Renal cortex interstitium (tissue), 11 donors: Measurements from ENCODE around the gene TRIOBP. TPM values are rescaled to one million over a fixed set of nuclear protein-coding genes. Genes with fewer than 3 reads are reported as not detected.

Source experiments
- DNase-seq, 11 donors: peaks; one replicate each; pipeline ENCODE4 v3.0.0-alpha.2; 2013; ENCODE audit warnings: low read depth in 9 of 11, low spot score in 4 of 11; ENCODE audit errors: extremely low read depth in 1 of 11
- polyA plus RNA-seq, 3 donors: library from polyadenylated mRNA; unstranded; fragments of 120-200 nt; gene quantifications; one replicate each; pipeline ENCODE4 v1.2.1, GENCODE V29; 2013; ENCODE audit not compliant: insufficient read length in 3 of 3

Gene TRIOBP
- polyA plus RNA-seq, 3 donors: 57.5 to 80.8 (median 78.7) TPM

GRCh38 chr22:37659897-37660708 lies 36.7 kb upstream of the TRIOBP start:
- no peak for DNase-seq

DNA sequence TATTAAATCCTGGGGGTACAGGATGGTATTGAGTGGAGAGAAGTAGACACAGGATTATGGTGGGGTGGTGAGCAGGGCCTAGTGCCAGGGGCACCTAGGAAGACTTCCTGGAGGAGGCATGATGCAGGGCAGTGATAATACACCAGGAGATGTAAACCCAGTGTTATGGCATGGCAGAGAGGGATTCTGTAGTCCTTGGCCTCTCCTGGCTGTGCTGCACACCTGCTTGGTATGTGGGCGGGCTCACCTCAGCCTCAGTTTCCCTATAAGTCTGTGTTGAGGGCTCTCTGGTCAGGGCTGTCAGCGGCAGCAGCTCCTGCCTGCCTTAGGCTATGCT lies 36.2 kb upstream of the TRIOBP start:
- no peak for DNase-seq

DNA sequence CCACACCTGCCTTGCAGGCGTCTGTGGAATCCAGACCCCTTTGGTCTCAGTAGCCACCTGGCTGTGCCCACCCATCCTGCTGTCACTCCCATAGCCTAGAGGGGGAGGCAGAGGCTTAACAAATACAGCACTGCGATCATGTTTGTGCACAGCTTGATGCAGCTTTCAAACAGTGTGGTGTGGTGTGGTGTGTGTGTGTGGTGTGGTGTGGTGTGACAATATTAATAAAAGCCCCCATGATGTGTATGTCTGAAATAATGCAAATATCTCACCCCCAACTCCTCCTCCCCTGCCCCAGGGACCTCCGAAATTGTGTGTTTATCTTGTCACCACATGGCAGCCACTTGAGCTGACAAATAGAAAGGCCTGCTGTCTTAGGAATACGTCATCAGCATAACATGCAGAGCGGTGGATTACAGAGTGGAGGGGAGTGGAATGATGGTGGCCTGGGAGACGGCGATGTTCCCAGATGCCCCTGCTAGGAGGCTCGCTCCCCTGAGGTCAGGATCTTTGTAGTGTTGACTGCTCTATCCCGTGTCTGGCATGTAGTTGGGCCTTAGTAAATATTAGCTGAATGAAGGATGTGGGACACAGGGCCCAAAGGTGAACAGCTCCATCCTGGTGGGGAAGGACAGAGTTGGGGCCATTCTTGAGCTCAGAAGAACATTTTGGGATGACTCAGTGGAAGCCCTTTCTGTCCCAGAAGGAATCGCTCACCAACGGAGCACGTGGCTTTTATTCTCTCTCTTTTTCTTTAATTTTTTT lies 35.5 kb upstream of the TRIOBP start:
- no peak for DNase-seq

GRCh38 chr22:37662039-37662438 lies 34.8 kb upstream of the TRIOBP start:
- no peak for DNase-seq

DNA sequence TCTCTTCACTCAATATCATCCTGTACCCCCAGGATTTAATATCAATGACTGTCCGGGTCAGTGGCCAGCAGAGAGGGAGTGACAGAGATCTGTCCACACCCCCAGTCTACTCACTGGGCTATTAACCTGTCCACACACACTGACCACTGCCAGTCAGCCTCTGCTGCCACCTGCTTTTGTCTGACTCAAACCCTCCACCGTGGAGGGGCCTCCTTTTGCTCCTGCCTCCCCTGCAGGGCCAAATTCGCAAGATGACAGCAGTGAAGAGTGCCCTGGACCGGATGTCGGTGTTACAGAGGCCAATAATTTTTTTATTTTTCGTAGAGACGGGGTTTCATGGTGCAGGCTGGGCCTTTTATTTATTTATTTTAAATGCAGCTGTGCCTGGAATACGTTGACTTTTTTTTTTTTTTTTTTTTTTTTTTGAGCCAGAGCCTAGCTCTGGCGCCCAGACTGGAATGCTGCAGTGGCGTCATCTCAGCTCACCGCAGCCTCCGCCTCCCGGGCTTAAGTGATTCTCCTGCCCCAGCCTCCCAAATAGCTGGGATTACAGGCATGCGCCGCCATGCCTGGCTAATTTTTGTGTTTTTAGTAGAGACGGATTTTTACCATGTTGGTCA lies 33.2 kb upstream of the TRIOBP start:
- no peak for DNase-seq

DNA sequence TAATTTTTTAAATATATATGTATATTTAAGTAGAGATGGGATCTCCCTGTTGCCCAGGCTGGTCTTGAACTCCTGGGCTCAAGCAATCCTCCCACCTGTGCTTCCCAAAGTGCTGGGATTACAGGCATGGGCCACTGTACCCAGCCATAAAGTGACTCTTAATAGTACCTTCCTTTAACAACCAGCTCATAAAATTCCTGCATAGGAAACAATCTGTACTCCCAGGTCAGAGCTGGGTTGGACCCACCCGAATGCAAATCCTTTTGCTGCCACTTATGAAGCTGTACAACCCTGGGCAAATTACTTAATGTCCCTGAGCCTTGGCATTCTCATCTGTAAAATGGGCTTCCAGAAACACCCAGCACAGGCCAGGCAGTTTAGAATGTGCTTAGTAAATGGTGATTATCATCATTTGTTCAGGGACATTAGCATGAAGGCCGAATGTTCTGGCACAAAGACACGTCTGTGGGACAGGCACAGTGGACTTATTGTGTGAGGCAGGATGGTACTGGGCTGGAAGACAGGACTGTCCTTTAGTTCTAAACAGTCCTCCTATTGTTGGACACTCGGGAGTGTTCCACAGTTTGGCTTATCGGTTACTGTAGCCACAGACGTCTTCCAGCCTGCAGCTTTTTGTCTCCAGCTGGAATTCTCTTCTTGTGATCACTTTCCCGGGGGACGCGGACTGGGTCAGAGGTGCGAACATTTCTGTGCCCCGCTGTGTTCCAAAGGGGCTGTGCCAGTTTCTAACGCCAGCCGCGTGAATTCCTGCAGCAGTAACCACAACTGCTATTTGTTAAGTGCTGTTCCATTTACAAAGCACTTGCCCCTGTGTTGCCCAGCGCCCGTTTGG lies 32.4 kb upstream of the TRIOBP start:
- no peak for DNase-seq

DNA sequence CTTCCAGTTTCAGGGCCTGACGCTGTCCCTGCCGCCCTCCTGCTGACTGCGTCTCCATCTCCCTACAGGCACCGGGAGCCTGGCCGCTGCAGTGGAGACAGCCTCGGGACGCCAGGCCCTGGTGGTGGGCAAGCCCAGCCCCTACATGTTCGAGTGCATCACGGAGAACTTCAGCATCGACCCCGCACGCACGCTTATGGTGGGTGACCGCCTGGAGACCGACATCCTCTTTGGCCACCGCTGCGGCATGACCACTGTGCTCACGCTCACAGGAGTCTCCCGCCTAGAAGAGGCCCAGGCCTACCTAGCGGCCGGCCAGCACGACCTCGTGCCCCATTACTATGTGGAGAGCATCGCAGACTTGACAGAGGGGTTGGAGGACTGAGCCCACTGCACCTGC lies 31.4 kb upstream of the TRIOBP start:
- DNase-seq: no peak

GRCh38 chr22:37669586-37669985 lies 27.3 kb upstream of the TRIOBP start:
- DNase-seq: no peak

GRCh38 chr22:37672206-37672919 lies 24.5 kb upstream of the TRIOBP start:
- DNase-seq: no peak

DNA sequence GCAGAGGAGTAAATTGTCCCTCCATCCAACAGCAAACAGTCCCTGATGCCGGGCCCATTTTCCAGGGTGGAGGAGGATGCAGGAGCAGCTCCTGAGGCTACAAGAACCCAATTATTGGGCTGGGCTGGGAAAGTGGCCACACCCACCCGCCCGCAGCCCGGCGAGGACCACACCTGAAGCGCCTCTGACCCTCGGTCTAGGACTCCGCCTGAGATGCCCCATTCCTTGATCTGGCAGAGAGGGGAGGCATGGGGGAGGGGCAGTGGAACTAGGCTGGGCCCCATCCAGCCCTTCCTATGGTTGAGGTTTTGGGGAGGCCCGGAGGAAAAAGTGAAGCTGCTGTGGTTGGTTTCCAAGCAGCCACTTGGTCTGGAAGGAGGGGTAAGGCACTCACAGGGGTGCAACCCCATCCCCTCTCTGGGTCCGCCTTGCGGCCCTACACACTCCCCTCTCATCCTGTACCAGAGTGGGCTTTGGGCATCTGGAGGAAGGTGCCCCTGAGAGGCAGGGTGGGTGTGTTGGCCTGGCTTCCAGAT lies 23.9 kb upstream of the TRIOBP start:
- no peak for DNase-seq

GRCh38 chr22:37674248-37674647 lies 22.6 kb upstream of the TRIOBP start:
- no peak for DNase-seq

- DNase-seq: peak in 8 of 11 donors; percentile 73 to 90 (median 82)
These were observed 21.6 kb upstream of the TRIOBP start, which contains the start of gene LGALS1 for GRCh38 chr22:37674951-37675929. Gene LGALS1 (plus strand): TSS chr22:37675636. CDS start chr22:37675703, 67 bp downstream.

- no peak for DNase-seq
These were observed 20.7 kb upstream of the TRIOBP start for GRCh38 chr22:37675930-37676735.

- peak in 9 of 11 donors; percentile 69 to 88 (median 81) for DNase-seq
These were observed 19.9 kb upstream of the TRIOBP start for GRCh38 chr22:37676736-37677492.

DNA sequence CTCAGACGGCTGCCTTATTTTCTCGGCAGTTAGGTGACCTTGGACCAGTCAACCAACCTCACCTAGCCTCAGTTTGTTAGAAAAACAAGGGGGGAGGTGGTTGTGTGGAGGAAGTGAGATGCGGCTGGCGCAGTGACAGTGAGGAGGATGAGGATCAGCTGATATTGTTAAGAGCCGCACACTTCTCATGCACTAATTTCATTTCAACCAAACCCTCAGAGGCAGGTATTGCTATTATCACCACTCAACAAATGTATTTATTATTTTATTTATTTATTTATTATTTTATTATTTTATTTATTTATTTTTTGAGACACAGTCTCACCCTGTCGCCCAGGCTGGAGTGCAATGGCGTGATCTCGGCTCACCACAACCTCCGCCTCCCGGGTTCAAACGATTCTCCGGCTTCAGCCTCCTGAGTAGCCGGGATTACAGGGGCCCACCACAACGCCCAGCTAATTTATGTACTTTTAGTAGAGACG lies 19.3 kb upstream of the TRIOBP start:
- DNase-seq: no peak
